Hematopoietic multipotent progenitor cell treated with erythropoietin and hydrocortisone succinate and interleukin-3 and kit ligand, for 15 days (in vitro differentiated cells): ENCODE measurements around the gene LRP2.
"Not testable (repeated sequence)": the region's sequence is repeated elsewhere in the genome, so short reads cannot be mapped to it uniquely, and the experiment has no call there.

Source experiments
- DNase-seq: peaks from one replicate; pipeline ENCODE4 v3.0.0-alpha.2; 2015; ENCODE audit warnings: low spot score

Gene LRP2

GRCh38 chr2:169348321-169349024 lies 13.9 kb downstream of the LRP2 start:
- no peak for DNase-seq

GRCh38 chr2:169345486-169346437 lies 16.6 kb downstream of the LRP2 start:
- DNase-seq: no peak

- DNase-seq: no peak
Measured at GRCh38 chr2:169344736-169345485, 17.4 kb downstream of the LRP2 start.

- DNase-seq: no peak
Measured at GRCh38 chr2:169343202-169343601, 19.1 kb downstream of the LRP2 start.

DNA sequence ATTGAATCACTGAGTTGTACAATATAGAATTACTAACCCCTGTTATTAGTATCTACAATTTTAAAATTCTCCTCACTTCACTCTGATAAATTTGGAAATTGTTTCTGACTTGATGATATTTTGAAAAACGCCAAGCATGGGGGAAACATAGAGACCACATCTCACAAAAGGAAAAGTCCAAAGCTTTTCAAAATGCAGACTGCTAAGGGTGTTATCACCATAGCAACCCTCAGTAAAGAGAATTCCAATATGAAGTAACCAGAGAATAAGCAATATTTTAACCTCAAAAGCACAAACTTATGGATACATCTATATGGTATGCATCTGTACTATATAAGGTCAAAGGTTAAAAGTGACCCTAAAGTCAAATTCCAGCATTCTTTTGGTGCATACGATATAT lies 22.7 kb downstream of the LRP2 start:
- no peak for DNase-seq

DNA sequence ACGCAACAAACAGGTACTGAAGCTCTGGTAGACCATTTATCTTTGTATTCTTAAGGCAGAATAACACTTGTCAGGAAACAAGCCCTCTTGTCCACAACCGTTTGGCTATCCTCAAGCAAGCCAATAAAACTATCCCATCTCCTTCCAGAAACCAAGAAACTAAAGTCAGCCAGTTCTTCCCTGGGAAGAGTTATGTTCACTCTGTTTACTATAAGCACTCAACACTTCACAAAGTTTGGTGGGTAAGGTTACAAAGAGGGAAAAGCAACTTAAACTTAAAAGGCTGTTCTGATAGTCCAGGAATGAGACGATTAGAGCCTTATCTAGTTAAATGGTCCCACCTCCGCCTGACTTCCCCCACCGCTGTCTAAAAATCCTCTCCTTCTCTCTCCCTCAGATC lies 25.6 kb downstream of the LRP2 start:
- DNase-seq: no peak

DNA sequence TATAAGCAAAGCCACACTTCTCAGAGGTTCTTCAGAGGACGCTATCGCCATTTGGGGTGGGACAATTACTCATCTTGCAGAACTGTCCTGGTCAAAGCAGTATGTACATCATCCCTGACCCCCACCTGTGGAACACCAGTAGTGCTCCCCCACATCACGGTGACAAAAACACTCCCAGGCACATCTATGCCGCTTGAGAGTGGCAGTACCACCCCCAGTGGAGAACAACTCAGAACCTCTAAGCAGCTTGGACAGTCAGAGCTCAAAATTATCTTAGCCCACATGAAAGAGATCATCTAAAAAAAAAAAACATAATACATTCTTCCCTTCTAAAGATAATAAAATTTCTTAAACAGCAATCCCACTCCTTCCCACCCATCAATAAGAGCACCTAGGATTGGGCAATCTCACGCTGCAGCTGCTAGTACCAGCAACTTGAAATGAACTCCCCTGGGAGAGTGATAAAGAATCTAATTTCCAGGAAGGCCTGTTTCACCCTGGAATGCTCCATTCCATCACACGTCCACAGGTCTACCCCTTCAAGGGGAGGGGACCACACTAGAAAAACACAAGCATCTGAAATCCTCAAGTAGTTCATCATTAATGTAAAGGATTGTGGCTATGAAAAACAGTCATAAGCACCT lies 31.7 kb downstream of the LRP2 start:
- DNase-seq: no peak

DNA sequence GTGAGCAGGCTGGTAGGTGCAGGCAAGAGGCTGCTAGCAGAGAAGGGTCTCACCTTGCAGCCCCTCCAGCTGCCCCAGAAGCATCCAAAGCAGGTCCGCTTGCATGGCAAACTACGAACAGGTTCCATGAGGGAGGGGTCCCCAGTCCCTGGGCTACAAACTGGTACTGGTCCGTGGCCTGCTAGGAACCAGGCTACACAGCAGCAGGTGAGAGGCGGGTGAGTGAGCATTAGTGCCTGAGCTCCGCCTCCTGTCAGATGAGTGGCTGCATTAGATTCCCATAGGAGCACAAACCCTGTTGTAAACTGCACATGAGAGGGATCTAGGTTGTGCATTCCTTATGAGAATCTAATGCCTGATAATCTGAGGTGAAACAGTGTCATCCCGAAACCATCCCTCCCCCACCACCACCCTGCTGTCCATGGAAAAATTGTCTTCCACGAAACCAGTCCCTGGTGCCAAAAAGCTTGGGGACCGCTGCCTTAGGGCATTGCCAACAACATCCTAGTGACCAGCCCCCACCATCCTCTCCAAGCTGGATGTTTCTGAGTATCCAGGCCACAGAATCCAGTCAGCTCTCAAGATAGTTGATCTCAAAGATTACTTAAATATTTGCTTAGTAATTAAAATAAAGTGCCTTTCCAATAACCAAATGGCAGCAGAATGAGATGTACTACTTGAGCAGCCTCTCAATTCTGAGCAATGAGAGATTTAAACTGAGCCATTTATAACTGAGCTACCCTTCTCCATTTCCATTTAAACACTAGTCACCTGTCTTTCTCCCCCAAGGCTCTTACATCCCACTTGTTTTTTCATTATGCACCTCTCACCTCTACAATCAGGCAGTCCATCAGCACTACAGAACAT lies 32.4 kb downstream of the LRP2 start:
- DNase-seq: no peak

DNA sequence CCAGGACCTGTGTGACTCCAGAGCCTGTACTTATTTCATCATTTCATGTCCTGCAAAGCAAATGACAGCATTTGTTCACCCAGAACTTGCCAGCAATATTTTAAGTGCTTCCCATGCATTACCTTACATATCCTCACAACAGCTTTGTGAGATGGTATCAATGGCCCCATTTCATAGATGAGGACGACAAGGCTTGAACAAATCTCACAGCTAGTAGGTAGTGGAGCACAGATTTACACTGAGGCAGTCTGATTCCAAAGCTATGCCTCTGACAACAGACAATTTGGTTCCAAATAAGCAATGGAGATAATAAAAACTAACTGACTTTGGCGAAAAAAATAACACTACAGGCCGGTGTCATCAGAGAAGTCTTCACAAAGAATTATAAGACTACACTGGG lies 33.5 kb downstream of the LRP2 start:
- no peak for DNase-seq

DNA sequence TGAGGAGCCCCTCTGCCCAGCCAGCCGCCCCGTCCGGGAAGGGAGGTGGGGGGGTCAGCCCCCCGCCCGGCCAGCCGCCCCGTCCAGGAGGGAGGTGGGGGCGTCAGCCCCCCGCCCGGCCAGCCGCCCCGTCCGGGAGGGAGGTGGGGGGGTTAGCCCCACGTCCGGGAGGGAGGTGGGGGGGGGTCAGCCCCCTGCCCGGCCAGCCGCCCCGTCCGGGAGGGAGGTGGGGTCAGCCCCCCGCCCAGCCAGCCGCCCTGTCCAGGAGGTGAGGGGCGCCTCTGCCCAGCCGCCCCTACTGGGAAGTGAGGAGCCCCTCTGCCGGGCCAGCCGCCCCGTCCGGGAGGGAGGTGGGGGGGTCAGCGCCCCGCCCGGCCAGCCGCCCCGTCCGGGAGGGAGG lies 34.5 kb downstream of the LRP2 start:
- not testable (repeated sequence) for DNase-seq

DNA sequence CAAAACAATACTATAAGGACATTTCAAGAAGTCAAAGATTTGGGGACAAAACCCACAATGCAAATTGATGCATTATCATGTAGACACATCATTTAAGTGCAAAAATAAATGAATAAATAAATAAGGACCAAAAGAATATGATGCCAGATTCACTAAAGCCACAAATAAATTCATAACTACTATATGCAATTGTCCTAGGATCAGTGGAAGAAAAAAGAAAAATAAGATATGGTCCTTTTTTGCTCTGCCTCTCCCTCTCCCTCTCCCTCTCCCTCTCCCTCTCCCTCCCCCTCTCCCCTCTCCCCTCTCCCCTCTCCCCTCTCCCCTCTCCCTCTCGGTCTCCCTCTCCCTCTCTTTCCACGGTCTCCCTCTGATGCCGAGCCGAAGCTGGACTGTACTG lies 36.4 kb downstream of the LRP2 start:
- not testable (repeated sequence) for DNase-seq

GRCh38 chr2:169324581-169325260 lies 37.6 kb downstream of the LRP2 start:
- no peak for DNase-seq

DNA sequence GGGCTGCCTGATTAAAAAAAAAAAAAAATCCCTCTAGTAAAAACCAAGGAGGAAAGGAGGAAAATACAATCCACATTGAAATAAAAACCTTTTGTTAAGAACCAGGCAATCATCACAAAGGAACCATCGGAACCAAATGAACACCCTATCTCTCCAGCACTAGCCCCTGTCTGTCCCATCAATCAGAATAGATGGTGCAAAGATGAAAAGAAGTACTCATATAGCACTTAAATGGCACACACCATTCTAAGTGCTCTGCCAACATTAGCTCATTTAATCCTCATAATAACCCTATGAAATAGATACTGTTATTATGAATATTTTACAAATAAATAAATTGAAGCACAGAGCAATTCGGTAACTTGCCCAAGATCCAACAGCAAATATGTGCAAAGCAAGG lies 38.5 kb downstream of the LRP2 start:
- DNase-seq: no peak

- no peak for DNase-seq
Measured at GRCh38 chr2:169320561-169320960, 41.8 kb downstream of the LRP2 start.

GRCh38 chr2:169315357-169315756 lies 47.0 kb downstream of the LRP2 start:
- no peak for DNase-seq

GRCh38 chr2:169308349-169308748 lies 54.0 kb downstream of the LRP2 start:
- DNase-seq: not testable (repeated sequence)

GRCh38 chr2:169304689-169305088 lies 57.6 kb downstream of the LRP2 start:
- not testable (repeated sequence) for DNase-seq

DNA sequence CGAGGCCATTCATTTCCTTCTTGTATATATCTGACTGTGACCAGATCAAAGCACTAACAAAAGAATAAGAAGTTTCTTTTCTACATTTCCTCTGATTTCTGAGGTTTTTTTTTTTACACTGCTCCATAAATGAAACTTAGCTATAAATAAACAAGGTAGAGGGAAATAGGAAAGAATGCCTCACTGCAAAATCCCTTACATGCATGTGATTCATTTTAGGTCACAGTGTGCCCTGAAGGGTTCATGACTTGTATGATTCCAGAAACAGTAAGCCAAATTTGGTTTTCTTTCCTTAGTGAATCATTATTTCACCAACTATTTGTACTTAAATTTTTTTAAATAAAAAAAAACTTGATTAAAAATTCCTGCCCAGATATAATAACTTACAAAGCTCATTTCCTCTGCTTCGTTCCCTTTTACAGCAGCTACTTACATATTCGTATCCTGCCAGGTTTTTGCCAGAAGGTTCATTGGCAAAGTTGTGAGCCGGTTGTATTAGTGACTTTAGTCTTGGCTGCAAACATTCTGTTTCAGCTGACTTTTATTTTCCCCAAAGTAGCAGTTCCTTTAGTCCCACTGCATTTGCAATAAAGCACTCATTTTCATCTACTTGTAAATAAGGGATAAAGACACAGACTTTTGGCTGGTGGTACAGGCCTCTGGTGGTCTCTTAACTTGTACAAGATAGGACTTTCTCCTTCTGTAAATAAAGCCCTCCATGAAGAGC lies 58.6 kb downstream of the LRP2 start:
- no peak for DNase-seq

GRCh38 chr2:169302364-169302763 lies 60.0 kb downstream of the LRP2 start:
- no peak for DNase-seq
